Activated CD4-positive, alpha-beta T cell treated with anti-CD3 and anti-CD28 coated beads, Interleukin-2, Interleukin-6, amounts not matched to agents 100 ng/mL and 50 ng/mL, durations not matched to agents 16 hours and 8 hours (primary cell): Measurements from ENCODE around the gene SUPT20HL1.
A peak's percentile ranks its signal among the peaks of the same experiment; 100 is the strongest.
"Not testable (repeated sequence)": the region's sequence is repeated elsewhere in the genome, so short reads cannot be mapped to it uniquely, and the experiment has no call there.

Experiments
- DNase-seq: peaks from one replicate; pipeline ENCODE4 v3.0.0-alpha.2; 2020

Gene SUPT20HL1

DNA sequence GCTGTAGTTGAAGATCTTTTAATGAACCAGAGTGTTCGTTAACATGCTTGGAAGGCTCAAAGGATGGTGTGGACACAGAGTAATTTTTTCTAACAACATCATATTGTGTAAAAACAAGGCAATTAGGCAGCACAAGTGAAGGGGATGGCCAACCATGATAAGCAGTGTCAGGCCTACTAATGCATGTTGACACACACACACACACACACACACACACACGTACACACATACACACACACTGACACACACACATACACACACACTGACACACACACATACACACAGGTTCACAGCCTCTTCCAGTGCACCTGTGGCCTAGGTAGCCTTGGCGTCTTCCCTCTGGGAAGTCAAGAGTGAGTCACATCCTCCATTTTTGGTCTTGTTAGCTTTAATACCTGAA is at the start of gene SUPT20HL1:
Gene SUPT20HL1 (plus strand): TSS at position 368 of the 400 bp plus-strand sequence. CDS start 2,122 bp downstream, outside the sequence.
- no peak for DNase-seq

DNA sequence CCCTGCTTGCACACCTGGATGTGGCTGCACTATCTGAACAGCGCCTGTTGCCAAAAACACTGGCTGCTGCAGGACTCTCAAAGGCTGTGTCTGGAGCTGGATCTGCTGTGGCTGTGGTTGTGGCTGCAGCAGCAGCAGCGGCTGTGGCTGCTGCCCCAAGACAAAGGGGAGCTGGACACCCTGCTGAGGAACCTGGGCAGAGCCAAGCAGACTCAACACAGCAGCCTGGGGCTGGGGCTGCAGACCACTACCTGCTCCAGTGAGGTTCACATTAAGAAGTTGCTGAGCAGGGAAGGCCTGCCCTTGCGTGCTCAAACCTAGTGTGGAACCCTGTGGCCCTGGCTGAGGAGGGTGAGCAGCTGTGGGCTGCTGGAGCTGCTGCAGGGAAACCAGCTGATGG is 49.5 kb upstream of the SUPT20HL1 start:
- not testable (repeated sequence) for DNase-seq

DNA sequence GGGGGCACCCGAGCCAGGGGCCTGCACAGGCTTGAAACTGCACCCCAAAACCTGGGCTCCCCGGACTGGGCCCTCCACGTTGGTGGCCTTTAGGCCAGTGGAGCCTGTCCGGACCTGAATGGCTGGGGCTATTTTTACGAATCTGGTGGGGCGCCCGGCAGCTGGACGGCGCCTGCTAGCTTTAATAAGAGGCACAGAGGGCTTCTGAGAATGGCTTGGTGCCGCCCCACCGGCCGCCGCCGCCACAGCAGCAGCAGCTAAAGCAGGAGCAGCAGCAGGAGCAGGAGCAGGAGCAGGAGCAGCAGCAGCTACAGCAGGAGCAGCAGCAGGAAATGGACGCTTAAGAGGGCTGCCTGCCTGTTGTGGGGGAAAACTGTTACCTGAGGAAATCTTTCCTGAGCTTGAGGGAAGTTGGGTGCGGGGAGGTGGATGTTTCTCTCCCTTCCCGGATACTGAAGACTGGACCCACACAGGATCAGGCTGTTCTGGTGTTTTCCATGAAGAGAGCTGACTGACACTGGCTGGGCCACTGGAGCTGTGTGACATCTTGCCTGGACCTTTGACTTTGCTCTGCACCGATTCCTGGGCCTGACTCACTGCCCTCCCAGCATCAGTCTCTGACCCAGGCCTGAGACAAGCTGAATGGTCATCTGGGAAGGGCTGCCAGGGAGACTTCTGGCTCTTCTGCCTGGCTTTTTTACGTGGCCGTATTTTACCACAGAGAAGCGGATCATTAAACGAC is 48.8 kb upstream of the SUPT20HL1 start:
- not testable (repeated sequence) for DNase-seq

DNA sequence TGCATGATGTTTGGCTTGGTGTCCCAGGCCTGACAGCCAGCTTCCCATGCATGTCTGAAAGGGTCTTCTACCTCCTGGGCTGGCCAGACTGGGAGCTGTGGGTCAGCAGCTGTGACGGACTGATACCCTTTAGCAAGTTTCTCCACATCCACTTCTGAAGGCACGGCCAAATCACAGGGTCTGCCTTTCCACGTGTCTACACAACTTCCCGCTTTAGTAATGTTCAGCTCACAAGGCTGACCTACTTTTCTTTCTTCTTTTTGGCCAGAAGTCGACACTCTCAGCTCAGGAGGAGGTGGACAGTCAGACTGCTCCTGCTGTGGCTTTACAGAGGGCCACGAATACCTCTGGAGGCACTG is 48.2 kb upstream of the SUPT20HL1 start:
- not testable (repeated sequence) for DNase-seq

DNA sequence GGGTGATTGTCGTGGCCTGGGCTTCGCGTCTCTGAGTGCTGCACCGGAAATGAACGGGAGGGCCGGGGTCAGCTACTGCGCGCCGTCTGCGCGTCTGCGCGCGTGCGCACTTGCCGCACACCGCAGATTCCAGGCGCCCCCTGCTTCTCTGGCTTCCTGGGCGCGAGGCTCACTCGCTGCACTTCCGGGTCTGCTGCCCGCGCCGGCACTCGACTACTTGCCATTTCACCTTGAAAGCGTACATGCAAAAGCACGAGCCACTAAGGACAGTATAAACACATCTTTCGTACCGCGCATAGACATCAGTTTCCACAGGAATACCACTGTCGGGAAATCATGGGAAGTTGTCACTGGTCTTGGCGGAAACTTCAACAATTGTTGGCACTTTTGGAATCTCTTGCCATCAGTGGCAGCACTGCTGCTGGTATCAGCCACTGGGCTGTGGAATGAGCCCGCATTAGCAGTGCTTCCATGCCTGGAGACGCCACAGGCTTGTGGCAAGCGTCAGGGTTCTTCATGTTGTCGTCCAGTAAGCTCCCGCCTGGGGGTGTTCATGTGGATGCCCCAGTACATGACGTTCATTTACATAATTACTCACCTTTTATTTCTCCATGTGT is 46.3 kb upstream of the SUPT20HL1 start, which contains the start of gene SUPT20HL2:
Gene SUPT20HL2 (minus strand): TSS at position 51 of the 617 bp plus-strand sequence. CDS start 754 bp downstream, outside the sequence.
- DNase-seq, result no peak

DNA sequence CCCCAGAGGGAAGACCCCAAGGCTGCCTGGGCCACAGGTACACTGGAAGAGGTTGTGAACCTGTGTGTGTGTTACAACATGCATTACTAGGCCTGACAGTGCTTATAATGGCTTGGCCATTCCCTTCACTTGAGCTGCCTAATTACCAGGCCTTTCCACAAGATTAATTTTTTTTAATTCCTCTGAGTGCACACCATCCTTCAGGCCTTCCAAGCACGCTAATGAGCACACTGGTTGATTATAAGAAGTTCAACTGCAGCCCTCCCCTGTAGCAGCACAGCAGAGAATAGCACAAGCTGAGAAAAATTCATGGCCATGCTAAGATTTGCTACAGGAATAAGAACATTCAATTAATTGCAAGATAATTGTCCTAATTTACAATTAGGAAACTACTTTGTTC is 44.3 kb upstream of the SUPT20HL1 start:
- no peak for DNase-seq

DNA sequence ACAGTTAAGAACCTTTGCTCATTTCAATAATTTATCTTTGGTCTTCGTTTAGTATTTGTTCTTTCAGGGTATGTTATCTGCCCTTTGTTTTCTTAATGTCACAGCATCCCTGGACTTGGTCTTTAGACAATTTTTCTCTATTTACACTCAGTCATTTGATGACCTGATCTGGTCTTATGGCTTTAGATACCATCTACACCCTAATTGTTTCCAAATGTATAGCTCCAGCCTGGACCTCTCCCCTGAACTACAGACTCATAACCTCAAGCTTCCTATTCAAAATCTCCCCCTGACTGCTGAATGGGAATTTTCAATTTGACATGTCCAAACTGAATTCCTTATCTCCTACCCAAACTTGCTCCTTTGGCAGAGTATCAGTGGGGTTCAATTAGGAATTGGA is 42.9 kb upstream of the SUPT20HL1 start:
- no peak for DNase-seq

DNA sequence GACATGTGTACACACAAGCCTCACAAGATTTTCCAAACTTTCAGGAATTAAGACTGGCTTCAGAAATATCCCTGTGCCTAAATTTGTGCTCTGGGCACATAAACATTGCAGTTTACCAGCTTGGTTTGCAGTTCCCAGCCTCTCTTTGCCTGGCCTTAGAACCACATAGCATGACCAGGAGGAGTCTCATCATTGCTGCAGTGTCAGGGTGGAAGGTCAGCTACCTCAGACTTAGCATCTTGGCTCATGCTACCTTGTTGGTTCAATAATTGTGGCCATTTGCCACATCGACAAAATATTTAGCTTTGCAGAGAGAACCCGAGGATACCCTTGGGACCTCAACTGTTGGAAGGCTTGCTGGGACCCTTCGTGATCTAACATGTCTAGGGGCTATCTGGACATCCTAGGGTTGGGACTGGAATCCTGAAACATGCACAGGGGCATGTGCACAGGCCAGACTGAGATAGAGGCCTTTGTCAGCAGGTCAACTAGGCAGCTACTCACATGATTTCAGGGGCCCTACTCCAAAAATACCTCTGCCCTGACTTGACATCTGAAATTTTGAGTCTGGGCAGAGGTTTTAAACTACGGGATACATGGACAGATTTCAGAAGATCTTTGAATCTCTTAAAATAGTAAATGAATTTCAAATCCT is 38.6 kb upstream of the SUPT20HL1 start:
- DNase-seq, result no peak

DNA sequence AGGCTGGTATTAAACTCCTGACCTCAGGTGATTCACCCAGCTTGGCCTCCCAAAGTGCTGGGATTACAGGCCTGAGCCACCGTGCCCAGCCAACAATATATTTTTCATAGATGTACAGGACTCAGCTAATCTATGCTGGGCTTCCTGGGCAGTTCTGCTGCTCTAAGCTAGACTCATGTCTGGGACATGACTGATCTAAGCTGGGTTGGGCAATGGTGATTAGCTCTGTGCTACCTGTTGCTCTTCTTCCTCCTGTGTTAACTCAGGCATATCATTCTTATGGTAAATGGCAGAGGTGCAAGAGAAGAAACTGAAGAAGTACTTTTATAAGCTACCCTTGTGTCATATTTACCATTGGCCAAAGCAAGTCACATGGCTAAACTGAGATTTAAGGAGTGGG is 35.2 kb upstream of the SUPT20HL1 start:
- no peak for DNase-seq

DNA sequence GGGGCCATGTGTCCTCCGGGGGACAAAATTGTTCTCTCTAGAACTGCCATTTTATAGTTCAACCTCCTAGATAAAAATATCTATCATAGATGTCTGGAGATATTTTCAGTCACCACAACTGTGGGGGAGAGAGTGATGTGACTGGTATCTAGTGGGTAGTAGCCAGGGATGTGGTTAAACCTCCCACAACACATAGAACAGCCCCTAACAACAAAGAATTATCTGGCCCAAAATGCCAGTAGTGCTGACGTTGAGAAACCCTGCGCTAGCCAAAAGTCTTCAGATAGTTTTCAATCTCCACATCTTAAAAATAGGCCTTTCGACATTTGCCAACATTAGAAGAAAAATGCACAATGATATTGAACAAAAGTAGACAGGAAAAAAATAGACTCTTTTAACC is 27.6 kb upstream of the SUPT20HL1 start:
- DNase-seq, result no peak

DNA sequence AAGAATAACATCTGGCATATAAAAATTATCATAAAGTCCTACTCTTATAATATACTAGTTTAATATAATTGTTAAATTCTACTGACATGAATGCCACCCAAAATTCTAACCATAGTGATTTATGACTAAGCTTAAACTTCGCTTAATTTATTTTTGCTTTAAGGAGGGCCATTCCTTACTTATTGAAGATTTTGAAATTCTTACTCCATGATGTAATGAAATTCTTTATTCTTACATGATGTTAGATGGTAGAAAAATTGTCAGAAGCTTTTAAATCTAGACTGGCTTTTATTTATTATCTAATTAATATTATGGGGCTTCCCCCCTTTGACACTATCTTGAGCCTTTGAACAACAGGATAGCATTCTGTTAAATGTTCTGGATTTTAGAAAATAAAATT is 27.1 kb upstream of the SUPT20HL1 start:
- no peak for DNase-seq

DNA sequence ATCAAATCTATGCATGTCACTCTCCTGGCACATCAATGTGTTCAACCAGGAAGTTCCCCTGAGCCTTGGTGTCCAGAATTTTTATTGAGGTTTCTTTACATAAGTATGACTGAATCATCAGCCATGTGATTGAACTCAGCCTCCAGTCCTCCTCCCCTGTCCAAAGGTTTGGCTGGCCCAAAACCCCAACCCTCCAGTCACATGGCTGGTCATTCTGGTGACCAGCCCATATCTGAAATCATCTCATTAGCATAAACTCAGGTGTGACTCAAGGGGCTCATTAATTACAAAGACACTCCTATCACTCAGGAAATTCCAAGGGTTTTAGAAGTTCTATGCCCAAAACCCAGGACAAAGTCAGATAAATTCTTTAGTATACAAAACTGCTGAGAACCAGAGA is 26.0 kb upstream of the SUPT20HL1 start:
- DNase-seq, result no peak

DNA sequence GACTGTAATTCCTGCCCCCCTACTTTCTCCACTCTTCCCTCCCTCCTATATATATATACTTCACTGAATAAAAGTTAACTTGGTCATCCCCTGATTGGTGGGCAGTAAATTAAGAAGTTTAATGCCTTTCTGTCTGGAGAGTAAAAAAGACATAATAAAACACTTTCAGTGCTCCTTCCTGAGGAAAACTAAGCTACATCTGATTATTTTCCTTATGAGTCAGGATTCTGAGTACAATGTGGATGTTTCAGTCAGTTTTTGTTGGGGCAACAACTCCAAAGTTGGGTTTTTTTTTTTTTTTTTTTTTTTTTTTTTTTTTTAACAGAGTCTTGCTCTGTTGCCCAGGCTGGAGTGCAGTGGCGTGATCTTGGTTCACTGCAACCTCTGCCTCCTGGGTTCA is 24.6 kb upstream of the SUPT20HL1 start:
- DNase-seq, result no peak

DNA sequence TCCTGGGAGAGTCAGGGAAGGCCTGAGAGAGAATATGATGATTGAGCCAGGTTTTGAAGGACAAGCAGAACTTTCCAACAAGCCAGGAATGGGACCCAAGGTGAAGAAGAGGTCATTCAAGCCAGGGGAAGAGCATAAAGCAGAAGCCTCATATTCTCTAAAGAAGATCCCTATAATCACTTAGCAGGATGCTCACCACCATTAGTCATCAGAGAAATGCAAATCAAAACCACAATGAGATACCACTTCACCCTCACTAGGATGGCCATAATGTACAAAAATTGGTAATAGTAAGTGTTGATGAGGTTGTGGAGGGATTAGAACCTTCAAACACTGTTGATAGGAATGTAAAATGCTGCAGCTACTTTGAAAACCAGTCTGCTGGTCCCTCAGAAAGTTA is 20.5 kb upstream of the SUPT20HL1 start:
- DNase-seq, result no peak

DNA sequence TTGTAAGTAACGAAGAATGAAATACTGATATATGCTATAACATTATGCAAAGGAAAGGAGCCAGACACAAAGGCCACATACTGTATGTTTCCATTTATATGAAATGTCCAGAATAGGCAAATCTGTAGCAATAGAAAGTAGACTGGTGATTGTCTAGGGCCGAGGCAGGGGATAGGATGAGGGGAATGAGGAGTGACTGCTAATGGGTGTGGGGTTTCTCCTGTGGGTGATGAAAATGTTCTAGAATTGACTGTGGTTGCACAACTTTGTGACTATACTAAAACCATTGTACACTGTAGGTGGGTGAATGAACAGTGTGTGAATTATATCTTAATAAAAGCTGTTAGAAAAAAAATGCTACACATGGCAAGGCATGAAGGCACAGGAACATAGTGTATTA is 19.9 kb upstream of the SUPT20HL1 start:
- no peak for DNase-seq

DNA sequence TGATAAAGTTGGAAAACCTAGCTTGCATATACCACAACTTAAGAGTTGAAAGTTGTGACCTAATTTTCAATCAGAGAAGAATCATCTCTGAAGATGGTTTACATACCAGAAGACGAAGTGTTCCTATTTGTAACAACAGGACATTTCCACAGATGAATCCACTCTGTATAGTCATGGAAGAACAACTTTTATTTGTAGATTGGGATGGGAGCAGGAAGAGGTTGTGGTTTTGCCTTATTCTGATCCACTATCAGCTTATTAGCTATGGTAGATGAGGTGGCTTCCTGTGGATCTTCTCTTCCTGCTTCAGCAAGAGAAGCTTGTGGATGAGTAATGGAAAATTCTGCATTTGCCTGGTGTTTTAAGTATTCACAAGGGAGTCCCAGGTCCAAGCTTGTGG is 18.6 kb upstream of the SUPT20HL1 start:
- no peak for DNase-seq

DNA sequence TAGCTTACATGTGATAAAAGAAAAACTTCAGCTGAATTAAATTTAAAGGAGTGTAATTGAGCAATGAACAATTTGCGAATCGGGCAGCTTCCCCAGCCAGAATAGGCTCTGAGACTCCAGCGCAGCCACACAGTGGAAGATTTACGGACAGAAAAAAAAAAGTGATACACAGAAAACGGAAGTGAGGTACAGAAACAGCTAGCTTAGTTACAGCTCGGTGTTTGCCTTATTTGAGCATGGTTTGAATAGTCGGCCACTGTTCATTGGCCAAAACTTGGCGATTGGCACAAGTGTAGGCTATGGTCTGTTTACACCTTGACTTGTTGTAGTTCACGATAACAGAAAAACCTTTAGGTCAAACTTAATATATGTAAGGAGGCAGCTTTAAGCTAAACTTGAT is 16.7 kb upstream of the SUPT20HL1 start:
- peak; percentile 15 for DNase-seq

DNA sequence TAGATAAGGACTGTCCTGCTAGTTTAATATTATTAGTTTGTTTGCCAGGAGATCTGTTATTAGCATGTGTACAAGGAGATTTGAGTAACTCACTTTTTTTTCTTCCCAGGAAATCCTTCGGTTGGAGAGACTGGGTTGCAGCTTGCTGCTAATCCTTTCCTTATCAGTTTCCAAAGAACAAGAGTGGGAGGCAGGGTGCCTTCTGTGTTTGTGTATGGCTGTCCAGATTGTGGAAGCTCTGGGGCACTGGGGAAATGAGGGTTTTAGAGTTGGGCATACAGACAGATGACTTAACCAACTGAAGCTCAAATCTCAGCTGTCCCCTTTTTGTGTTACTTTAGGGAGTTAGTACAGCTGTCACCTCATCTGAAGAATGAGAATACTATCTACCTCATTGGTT is 12.6 kb upstream of the SUPT20HL1 start:
- no peak for DNase-seq

DNA sequence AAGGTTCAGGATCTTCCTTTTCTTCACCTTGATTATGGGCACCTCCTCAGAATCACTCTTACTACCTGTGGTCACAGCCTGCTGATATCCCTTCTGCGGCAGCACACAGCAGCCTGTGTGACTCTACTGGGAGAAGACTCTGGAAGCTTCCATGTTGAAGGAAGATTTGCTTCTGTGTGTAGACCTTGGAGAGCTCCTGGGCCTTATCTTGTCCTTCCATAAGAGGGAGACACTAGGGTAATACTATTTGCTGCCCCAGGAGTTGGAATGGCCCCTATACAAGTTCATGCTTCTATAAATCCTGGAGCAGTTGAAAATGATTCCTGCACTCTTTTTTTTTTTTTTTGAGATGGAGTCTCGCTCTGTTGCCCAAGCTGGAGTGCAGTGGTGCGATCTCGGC is 10.2 kb upstream of the SUPT20HL1 start:
- DNase-seq, result no peak

DNA sequence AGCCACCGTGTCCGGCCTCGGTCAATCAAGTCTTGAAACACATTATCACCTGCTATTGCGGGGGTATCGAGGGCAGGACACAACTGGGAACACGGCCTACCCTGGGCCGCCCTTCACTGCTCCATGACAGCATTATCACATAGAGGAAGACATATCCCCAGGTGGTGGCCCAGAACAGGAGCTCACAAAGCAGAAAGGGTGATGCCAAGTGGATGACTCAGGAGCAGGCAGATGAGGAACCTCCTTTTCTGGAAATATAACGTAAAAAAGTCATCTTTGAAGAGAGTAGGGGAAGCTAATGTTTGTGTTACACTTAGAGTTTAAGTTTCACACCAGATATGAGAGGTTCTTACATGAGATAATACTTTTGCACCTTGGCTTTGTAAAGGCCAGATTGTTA is 5.3 kb upstream of the SUPT20HL1 start:
- no peak for DNase-seq

DNA sequence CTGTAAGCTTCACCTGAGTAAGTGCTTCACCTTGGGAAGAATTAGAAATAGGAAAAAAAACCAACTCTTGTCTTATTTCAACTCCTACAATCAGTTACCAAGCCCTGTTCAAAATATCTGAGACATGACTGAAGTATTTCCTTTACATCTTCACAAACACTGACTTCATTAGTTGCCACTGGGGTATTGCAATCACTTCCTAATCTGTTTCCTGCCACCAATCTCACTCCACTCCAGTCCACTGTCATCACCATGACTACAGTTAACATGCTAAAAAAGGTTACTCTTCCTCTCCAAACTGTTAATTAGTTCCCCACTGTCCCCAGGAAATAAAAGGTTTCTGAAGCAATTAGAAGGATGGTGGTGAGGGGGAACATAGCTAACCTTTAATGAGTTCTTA is 3.3 kb upstream of the SUPT20HL1 start:
- no peak for DNase-seq

DNA sequence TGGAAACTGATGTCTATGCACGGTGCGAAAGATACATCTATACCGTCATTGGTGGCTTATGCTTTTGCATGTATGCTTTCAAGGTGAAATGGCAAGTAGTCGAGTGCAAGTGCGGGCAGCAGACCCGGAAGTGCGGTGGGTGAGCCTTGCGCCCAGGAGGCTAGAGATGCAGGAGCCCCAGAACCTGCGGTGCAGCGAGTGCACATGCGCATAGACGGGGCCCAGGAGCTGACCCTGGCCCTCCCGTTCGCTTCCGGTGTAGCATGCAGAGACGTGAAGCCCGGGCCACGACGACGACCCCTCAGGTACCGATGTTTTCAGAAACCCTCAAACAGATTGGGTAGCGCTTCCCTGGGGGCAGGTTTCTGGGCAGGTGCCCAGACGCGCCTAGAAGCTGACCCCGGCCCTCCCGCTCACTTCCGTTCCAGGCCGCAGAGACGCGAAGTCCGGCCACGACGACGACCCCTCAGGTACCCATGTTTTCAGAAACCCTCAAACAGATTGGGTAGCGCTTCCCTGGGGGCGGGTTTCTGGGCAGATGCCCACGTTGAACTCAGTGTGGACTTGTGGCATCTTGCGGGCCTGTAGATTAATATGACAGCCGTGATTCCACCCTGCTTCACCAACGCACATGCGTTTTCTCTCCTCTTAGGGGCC is 1.8 kb downstream of the SUPT20HL1 start:
- DNase-seq, result not testable (repeated sequence)

DNA sequence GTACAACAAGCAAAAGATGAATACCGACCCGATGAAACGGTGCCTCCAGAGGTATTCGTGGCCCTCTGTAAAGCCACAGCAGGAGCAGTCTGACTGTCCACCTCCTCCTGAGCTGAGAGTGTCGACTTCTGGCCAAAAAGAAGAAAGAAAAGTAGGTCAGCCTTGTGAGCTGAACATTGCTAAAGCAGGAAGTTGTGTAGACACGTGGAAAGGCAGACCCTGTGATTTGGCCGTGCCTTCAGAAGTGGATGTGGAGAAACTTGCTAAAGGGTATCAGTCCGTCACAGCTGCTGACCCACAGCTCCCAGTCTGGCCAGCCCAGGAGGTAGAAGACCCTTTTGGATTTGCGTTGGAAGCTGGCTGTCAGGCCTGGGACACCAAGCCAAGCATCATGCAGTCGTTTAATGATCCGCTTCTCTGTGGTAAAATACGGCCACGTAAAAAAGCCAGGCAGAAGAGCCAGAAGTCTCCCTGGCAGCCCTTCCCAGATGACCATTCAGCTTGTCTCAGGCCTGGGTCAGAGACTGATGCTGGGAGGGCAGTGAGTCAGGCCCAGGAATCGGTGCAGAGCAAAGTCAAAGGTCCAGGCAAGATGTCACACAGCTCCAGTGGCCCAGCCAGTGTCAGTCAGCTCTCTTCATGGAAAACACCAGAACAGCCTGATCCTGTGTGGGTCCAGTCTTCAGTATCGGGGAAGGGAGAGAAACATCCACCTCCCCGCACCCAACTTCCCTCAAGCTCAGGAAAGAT is 3.2 kb downstream of the SUPT20HL1 start:
- DNase-seq, result not testable (repeated sequence)
